Suprapubic skin (tissue), 4 donors: Measurements from ENCODE around the gene IRF2BP2. TPM values are rescaled to one million over a fixed set of nuclear protein-coding genes. Genes with fewer than 3 reads are reported as not detected.
A peak's percentile ranks its signal among the peaks of the same experiment; 100 is the strongest.

Experiments
- DNase-seq, 2 donors: peaks; one replicate each; pipeline ENCODE4 v3.0.0-alpha.2; 2019; ENCODE audit warnings: low spot score in 2 of 2
- H3K27ac ChIP-seq: fragments of 200-600 bp; sonication (generic); one replicate; pipeline ENCODE4 v1.5.1; 2019
- H3K27me3 ChIP-seq: fragments of 200-600 bp; sonication (generic); one replicate; pipeline ENCODE4 v1.5.1; 2019
- H3K36me3 ChIP-seq: fragments of 200-600 bp; sonication (generic); one replicate; pipeline ENCODE4 v1.5.1; 2019
- H3K4me1 ChIP-seq: fragments of 200-600 bp; sonication (generic); one replicate; pipeline ENCODE4 v1.5.1; 2019
- H3K4me3 ChIP-seq: fragments of 200-600 bp; sonication (generic); one replicate; pipeline ENCODE4 v1.5.1; 2019; ENCODE audit warnings: mild to moderate bottlenecking
- H3K9me3 ChIP-seq: fragments of 200-600 bp; sonication (generic); one replicate; pipeline ENCODE4 v1.5.1; 2019
- EP300 ChIP-seq: sonication (generic); formaldehyde crosslinking; IDR thresholded peaks from one replicate; pipeline ENCODE4 v1.6.1; 2017; ENCODE audit warnings: antibody characterized with exemption
- POLR2A ChIP-seq, 2 donors: fragments of 450-650 bp; IDR thresholded peaks; one replicate each; pipeline ENCODE4 v1.6.1; 2017; ENCODE audit warnings: antibody characterized with exemption in 2 of 2, mild to moderate bottlenecking in 2 of 2, moderate library complexity in 2 of 2
- POLR2AphosphoS5 ChIP-seq, 3 donors: sonication (generic); formaldehyde crosslinking; IDR thresholded peaks; one replicate each; pipeline ENCODE4 v1.6.1; 2017; ENCODE audit warnings: antibody characterized with exemption in 3 of 3
- WGBS: methylation state at CpG from one replicate; pipeline ENCODE4 v1.1.5; 2018; 5-methylcytosine and 5-hydroxymethylcytosine counted together
- total RNA-seq, 4 donors: library from RNA; depleted of rRNA; stranded (reverse); fragments of >200 nt; gene quantifications; one replicate each; pipeline ENCODE4 v1.1.0, GENCODE V29; 2016
- TF ChIP-seq, protein P1 (sequence below), 2 donors: fragments of 200-600 bp in 1 of 2; fragments of 450-650 bp in 1 of 2; sonication (generic) in 1 of 2; IDR thresholded peaks; one replicate each; pipeline ENCODE4 v1.5.1; 2016 to 2019; ENCODE audit warnings: antibody characterized with exemption in 2 of 2, mild to moderate bottlenecking in 1 of 2, moderate library complexity in 1 of 2

The IRF2BP2 gene
- total RNA-seq, 4 donors from 2014 or later = 129 to 195 (median 159) TPM

DNA sequence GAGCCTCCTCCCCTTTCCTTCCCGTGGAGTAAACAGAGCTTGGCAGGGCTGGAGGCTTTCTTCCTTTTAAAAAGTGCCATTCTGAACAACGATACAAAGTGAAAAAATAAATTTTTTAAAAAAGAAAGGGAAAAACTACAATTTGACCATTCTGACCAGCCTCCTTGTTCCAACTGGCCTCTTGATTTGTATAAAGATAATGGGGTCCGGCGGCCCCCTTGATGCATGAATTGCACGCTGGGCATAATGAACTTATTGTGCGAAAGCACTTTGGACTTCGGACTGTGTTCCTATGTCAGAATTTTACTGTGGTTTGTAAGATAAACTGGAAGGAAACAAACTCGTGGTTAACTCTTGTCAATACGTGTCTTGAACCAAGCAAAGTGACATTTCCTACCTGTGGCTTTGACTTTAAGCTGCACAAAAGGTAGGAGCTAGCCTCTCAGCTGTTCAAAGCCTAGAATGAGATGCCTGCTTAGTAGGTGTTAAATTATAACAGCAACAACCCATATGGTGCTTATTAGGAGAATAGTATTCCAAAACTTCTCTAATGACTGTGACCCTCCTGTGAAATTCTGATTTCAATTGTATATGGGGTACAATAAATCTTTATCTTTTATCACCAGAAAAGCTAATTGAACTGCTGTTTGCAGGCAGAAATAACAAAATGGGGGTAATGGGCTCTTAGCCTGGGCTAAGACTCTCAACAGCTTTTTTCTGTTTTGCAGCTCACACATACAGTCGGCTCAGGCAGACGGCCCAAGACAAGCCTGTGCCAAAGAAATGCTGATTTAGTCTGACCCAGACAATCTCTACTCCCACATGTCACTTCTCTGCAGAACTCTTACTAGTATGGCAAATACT is 9.3 kb downstream of the IRF2BP2 start:
- peak overlapping the region; percentile 96 for H3K27ac ChIP-seq
- H3K4me1 ChIP-seq = peaks cover 71% of the 10 kb centered on the region
- H3K36me3 ChIP-seq = no peaks in the 10 kb centered on the region
- 4% methylated on average over 11 of the region's 11 CpGs for WGBS
- H3K27me3 ChIP-seq = no peaks in the 10 kb centered on the region
- TF ChIP-seq, protein P1, sequence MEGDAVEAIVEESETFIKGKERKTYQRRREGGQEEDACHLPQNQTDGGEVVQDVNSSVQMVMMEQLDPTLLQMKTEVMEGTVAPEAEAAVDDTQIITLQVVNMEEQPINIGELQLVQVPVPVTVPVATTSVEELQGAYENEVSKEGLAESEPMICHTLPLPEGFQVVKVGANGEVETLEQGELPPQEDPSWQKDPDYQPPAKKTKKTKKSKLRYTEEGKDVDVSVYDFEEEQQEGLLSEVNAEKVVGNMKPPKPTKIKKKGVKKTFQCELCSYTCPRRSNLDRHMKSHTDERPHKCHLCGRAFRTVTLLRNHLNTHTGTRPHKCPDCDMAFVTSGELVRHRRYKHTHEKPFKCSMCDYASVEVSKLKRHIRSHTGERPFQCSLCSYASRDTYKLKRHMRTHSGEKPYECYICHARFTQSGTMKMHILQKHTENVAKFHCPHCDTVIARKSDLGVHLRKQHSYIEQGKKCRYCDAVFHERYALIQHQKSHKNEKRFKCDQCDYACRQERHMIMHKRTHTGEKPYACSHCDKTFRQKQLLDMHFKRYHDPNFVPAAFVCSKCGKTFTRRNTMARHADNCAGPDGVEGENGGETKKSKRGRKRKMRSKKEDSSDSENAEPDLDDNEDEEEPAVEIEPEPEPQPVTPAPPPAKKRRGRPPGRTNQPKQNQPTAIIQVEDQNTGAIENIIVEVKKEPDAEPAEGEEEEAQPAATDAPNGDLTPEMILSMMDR (IDR thresholded peaks at IDR 0.05) = no peak
- no peak for TF ChIP-seq EP300
- TF ChIP-seq POLR2A (IDR thresholded peaks at IDR 0.05) = no peak
- no peak for TF ChIP-seq POLR2AphosphoS5 (IDR thresholded peaks at IDR 0.05)
- no peaks in the 10 kb centered on the region for H3K9me3 ChIP-seq
- H3K4me3 ChIP-seq = peak overlapping the region; percentile 48
- DNase-seq = no peak

GRCh38 chr1:234599617-234600417 is 10.2 kb downstream of the IRF2BP2 start:
- 0% methylated on average over 20 of the region's 87 CpGs for WGBS
- Histone ChIP-seq H3K4me1 (peaks cover 64% of the 10 kb centered on the region), H3K36me3 (no peaks in the 10 kb centered on the region), H3K4me3 (peak overlapping the region; percentile 48), H3K9me3 (no peaks in the 10 kb centered on the region), H3K27me3 (no peaks in the 10 kb centered on the region), H3K27ac (peak overlapping the region; percentile 96)
- TF ChIP-seq EP300 (peak; percentile 86), POLR2AphosphoS5 (IDR thresholded peaks at IDR 0.05) (peak; percentile 47 to 81 (median 64)), POLR2A (IDR thresholded peaks at IDR 0.05) (peak in 1 of 2 donors; percentile 78)
- TF ChIP-seq, protein P1 (IDR thresholded peaks at IDR 0.05) = peak in 1 of 2 donors; percentile 7
- DNase-seq = peak; percentile 89 to 92

DNA sequence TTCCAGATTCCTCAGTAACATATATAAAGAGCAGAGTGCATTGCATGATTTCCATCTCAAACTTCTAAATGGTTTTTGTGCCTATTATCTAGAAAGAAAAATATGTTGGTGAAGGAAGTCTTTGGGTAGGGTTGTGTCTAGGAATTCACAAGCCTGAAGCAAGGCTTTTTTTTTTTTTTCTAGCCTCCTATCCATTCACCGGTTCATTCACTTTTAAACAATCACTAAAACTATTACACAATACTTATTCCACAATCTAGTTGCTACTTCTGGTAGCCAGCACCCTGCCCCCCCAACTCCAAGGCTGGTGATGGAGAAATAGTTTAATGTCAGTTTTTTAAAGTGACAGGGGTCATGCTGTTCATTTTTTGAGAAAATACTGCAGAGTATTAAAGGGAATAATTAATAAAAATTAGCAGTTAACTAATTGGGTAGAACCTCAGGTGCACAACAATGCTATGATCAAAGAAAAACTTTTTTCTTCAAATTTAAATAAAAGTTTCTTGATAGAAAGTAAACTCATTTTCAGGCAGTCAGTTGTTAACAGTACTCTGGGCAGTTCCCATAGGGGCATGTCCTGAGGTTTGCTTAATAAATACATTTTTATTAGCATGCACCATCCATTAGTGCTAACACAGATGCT is 10.9 kb downstream of the IRF2BP2 start:
- H3K36me3 ChIP-seq = no peaks in the 10 kb centered on the region
- H3K27ac ChIP-seq = peak overlapping the region; percentile 96
- 0% methylated on average over 1 of the region's 1 CpG for WGBS
- H3K27me3 ChIP-seq = no peaks in the 10 kb centered on the region
- peak overlapping the region; percentile 48 for H3K4me3 ChIP-seq
- peak in 1 of 2 donors; percentile 73 for DNase-seq
- no peaks in the 10 kb centered on the region for H3K9me3 ChIP-seq
- TF ChIP-seq EP300 (no peak), POLR2AphosphoS5 (IDR thresholded peaks at IDR 0.05) (no peak), POLR2A (IDR thresholded peaks at IDR 0.05) (no peak)
- TF ChIP-seq, protein P1 (IDR thresholded peaks at IDR 0.05) = no peak
- H3K4me1 ChIP-seq = peaks cover 57% of the 10 kb centered on the region

DNA sequence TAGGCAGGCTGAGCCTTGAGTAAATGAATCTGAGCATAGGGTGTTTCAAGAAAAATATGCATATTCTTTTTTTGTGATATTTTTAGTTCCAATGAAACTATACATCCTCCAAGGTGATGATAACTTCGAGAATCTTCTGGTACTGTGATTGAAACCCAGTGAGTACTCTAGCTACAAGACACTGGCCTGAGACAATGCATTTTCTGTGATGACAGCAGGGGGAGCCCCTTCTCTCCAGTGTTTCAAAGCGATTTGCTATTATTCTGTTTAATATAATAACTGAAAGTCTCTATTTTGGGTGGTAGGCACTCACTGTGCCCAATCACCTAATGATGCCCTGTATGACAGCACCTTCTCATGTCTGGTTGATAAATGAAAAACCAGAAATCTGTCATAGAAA is 12.1 kb downstream of the IRF2BP2 start:
- TF ChIP-seq POLR2A (IDR thresholded peaks at IDR 0.05) = no peak
- TF ChIP-seq, protein P1 (IDR thresholded peaks at IDR 0.05) = peak; percentile 11 to 25
- Histone ChIP-seq H3K4me1 (peaks cover 45% of the 10 kb centered on the region), H3K27me3 (no peaks in the 10 kb centered on the region), H3K36me3 (no peaks in the 10 kb centered on the region), H3K9me3 (no peaks in the 10 kb centered on the region), H3K27ac (no peak overlapping the region), H3K4me3 (no peak overlapping the region)
- 67% methylated on average over 2 of the region's 2 CpGs for WGBS
- DNase-seq = peak in 1 of 2 donors; percentile 63
